ENCODE measurements around the gene RPL34.

DNA sequence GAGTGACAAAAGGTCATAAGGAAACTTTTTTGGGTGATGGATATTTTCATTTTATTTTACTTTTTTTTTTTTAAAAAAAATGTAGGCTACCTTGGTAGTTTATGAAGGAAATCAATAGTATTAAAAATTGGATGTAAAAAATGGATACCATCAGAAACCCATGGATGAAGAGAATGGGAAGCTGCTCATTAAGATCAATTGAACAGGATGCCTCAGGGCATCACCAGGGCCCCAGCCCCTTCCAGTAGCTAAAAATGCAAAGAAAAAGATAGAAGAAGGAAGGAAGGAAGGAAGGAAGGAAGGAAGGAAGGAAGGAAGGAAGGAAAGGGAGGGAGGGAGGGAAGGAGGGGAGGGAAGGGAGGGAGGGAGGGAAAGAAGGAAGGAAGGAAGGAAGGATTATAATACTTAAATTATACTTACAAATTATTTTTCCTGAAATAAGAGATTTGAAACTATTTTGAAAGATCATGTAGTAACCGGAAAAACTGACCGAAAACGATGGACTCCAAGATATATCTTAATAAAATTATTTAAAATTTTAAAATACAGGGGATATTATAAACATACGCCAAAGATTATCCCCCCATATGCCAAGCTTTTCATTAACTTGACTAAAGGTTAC, 54.1 kb downstream of the RPL34 start:
- TF ChIP-seq JUND (IDR thresholded peaks at IDR 0.05) (no peak), MEF2A (IDR thresholded peaks at IDR 0.05; ENCODE audit: borderline replicate concordance, low read depth) (no peak), NRF1 (IDR thresholded peaks at IDR 0.05; ENCODE audit: low read depth, low read length) (no peak), CHD2 (IDR thresholded peaks at IDR 0.05; ENCODE audit: low read length, partially characterized antibody) (no peak), EZH2phosphoT487 (IDR thresholded peaks at IDR 0.05; ENCODE audit: borderline replicate concordance, low read depth) (no peak), POLR2AphosphoS5 (IDR thresholded peaks at IDR 0.05; ENCODE audit: low read depth, low read length) (no peak), YY1 (IDR thresholded peaks at IDR 0.05; ENCODE audit: low read depth) (no peak), SMC3 (IDR thresholded peaks at IDR 0.05; ENCODE audit: low read depth, low read length) (no peak), FOSL2 (IDR thresholded peaks at IDR 0.05; ENCODE audit: borderline replicate concordance, low read depth) (no peak)
- TF ChIP-seq, protein P1, sequence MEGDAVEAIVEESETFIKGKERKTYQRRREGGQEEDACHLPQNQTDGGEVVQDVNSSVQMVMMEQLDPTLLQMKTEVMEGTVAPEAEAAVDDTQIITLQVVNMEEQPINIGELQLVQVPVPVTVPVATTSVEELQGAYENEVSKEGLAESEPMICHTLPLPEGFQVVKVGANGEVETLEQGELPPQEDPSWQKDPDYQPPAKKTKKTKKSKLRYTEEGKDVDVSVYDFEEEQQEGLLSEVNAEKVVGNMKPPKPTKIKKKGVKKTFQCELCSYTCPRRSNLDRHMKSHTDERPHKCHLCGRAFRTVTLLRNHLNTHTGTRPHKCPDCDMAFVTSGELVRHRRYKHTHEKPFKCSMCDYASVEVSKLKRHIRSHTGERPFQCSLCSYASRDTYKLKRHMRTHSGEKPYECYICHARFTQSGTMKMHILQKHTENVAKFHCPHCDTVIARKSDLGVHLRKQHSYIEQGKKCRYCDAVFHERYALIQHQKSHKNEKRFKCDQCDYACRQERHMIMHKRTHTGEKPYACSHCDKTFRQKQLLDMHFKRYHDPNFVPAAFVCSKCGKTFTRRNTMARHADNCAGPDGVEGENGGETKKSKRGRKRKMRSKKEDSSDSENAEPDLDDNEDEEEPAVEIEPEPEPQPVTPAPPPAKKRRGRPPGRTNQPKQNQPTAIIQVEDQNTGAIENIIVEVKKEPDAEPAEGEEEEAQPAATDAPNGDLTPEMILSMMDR (IDR thresholded peaks at IDR 0.05): no peak
- TF ChIP-seq, protein P2, sequence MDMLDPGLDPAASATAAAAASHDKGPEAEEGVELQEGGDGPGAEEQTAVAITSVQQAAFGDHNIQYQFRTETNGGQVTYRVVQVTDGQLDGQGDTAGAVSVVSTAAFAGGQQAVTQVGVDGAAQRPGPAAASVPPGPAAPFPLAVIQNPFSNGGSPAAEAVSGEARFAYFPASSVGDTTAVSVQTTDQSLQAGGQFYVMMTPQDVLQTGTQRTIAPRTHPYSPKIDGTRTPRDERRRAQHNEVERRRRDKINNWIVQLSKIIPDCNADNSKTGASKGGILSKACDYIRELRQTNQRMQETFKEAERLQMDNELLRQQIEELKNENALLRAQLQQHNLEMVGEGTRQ (IDR thresholded peaks at IDR 0.05; ENCODE audit: borderline replicate concordance, low read depth, low read length): no peak
- TF ChIP-seq, protein P3, sequence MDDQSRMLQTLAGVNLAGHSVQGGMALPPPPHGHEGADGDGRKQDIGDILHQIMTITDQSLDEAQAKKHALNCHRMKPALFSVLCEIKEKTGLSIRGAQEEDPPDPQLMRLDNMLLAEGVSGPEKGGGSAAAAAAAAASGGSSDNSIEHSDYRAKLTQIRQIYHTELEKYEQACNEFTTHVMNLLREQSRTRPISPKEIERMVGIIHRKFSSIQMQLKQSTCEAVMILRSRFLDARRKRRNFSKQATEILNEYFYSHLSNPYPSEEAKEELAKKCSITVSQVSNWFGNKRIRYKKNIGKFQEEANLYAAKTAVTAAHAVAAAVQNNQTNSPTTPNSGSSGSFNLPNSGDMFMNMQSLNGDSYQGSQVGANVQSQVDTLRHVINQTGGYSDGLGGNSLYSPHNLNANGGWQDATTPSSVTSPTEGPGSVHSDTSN (IDR thresholded peaks at IDR 0.05): no peak

All from SK-N-SH (cell line).